Keratinocyte (primary cell): Measurements from ENCODE around the gene TRAF7. TPM values are rescaled to one million over a fixed set of nuclear protein-coding genes. Genes with fewer than 3 reads are reported as not detected.

Source experiments
- DNase-seq: peaks from one replicate; pipeline ENCODE4 v3.0.0-alpha.2; 2011; ENCODE audit warnings: low read depth, missing footprints, low spot score
- FAIRE-seq: peaks from 2 replicates; lab custom pipeline; 2011; peaks lifted over from hg19 to GRCh38; lab: Jason Lieb, UNC
- H2AFZ ChIP-seq: 2 replicates; pipeline ENCODE4 v1.6.0; 2012; ENCODE audit warnings: low read length, control low read depth, inconsistent platforms; ENCODE audit not compliant: control insufficient read depth
- H3K27ac ChIP-seq: 2 replicates; pipeline ENCODE4 v1.5.1; 2011; ENCODE audit warnings: low read length; ENCODE audit not compliant: control insufficient read depth, insufficient read depth
- H3K27me3 ChIP-seq: 3 replicates; pipeline ENCODE4 v1.6.0; 2011; ENCODE audit warnings: low read length; ENCODE audit not compliant: control insufficient read depth, insufficient read depth; ENCODE audit errors: extremely low read depth
- H3K36me3 ChIP-seq, 2 experiments: 2 replicates in 1 of 2; 3 replicates in 1 of 2; pipeline ENCODE4 v1.5.1; 2011; ENCODE audit warnings: low read length in 2 of 2, mild to moderate bottlenecking in 1 of 2; ENCODE audit not compliant: control insufficient read depth in 2 of 2, insufficient read depth in 2 of 2; ENCODE audit errors: extremely low read depth in 1 of 2
- H3K4me1 ChIP-seq: 3 replicates; pipeline ENCODE4 v1.5.1; 2011; ENCODE audit warnings: low read length; ENCODE audit not compliant: control insufficient read depth, insufficient read depth; ENCODE audit errors: extremely low read depth
- H3K4me2 ChIP-seq: 3 replicates; pipeline ENCODE4 v1.6.0; 2011; ENCODE audit warnings: low read depth, low read length; ENCODE audit not compliant: control insufficient read depth, insufficient read depth; ENCODE audit errors: extremely low read depth
- H3K4me3 ChIP-seq, 3 experiments: fragments of 200-600 bp in 1 of 3; sonication (generic) in 1 of 3; 2 replicates in 2 of 3; 3 replicates in 1 of 3; pipeline ENCODE4 v1.5.1; 2011 to 2016; ENCODE audit warnings: low read length in 3 of 3, mild to moderate bottlenecking in 3 of 3, control low read depth in 2 of 3, inconsistent platforms in 1 of 3, low read depth in 1 of 3, mixed read lengths in 1 of 3, mixed run types in 1 of 3, moderate library complexity in 1 of 3; ENCODE audit not compliant: control insufficient read depth in 2 of 3, insufficient read depth in 2 of 3; ENCODE audit errors: extremely low read depth in 1 of 3
- H3K79me2 ChIP-seq: 2 replicates; pipeline ENCODE4 v1.6.0; 2012; ENCODE audit warnings: low read length; ENCODE audit not compliant: control insufficient read depth, insufficient read depth
- H3K9ac ChIP-seq: 3 replicates; pipeline ENCODE4 v1.6.0; 2011; ENCODE audit warnings: low read length; ENCODE audit not compliant: control insufficient read depth, insufficient read depth; ENCODE audit errors: extremely low read depth
- H3K9me1 ChIP-seq: 3 replicates; pipeline ENCODE4 v1.6.0; 2011; ENCODE audit warnings: low read length; ENCODE audit not compliant: control insufficient read depth, insufficient read depth; ENCODE audit errors: extremely low read depth
- H3K9me3 ChIP-seq: 2 replicates; pipeline ENCODE4 v1.5.1; 2012; ENCODE audit warnings: low read depth, low read length; ENCODE audit not compliant: control insufficient read depth
- H4K20me1 ChIP-seq: 3 replicates; pipeline ENCODE4 v1.6.0; 2011; ENCODE audit warnings: low read length; ENCODE audit not compliant: control insufficient read depth, insufficient read depth; ENCODE audit errors: extremely low read depth
- EZH2 ChIP-seq: IDR thresholded peaks from one replicate; pipeline ENCODE4 v1.6.1; 2012; ENCODE audit warnings: inconsistent platforms, mild to moderate bottlenecking, low read length, moderate library complexity
- dilution Hi-C: fragments of 300-500 bp; cut with MboI; formaldehyde crosslinking; loops from one replicate; pipeline ENCODE4 v1.7.0; 2020; ENCODE audit warnings: low sequenced_read_pairs; ENCODE audit not compliant: extremely low pct_ligation_motif_present
- polyA plus RNA-seq, 5 experiments: library from polyadenylated mRNA; depleted of rRNA in 3 of 5; stranded (reverse) in 3 of 5; stranded (forward) in 1 of 5; unstranded in 1 of 5; fragments of >200 nt; gene quantifications; 1 replicate in 1 of 5; 2 replicates in 3 of 5; 3 replicates in 1 of 5; pipeline versions ENCODE4 v1.2.1 to v1.2.3, GENCODE V29; 2011 to 2012; ENCODE audit warnings: missing spikeins in 2 of 5, low read depth in 1 of 5, low replicate concordance in 1 of 5
- TF ChIP-seq, protein P1 (sequence below), 3 experiments: IDR thresholded peaks in 1 of 3; conservative IDR thresholded peaks in 1 of 3; optimal IDR thresholded peaks in 1 of 3; 2 replicates in 2 of 3; 3 replicates in 1 of 3; pipeline versions ENCODE3 to v1.5.1; 2011; ENCODE audit warnings: low read length in 3 of 3, mild to moderate bottlenecking in 3 of 3, moderate library complexity in 2 of 3, control low read depth in 1 of 3, inconsistent platforms in 1 of 3; ENCODE audit not compliant: insufficient read depth in 2 of 3; ENCODE audit errors: extremely low read depth in 1 of 3

The TRAF7 gene
- polyA plus RNA-seq, 1 donor (not counting 4 experiments of a cell fraction or from before 2014, with no cell fraction given): 38.4 TPM

DNA sequence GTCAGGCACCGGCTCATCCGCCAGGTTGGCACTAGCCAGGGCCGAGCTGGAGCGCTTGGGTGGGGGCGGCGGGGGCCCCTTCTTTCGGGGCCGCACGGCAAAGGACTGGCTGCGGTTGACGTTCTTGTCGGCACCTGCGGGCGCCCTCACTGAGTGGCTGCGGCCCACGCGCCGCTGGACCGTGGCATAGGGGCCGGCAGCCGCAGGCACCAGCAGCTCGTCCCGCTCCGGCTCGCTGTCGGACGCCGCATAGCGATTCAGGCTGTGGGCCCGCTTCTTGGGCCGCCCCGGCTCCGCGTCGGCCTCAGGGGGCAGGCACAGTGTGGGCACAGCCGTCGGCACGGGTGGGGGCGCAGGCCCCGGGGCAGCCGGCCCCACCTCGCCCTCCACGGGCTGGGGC, 24.9 kb downstream of the TRAF7 start:
- Histone ChIP-seq H3K36me3 (peaks cover 14 to 15% of the 10 kb centered on the region in 2 experiments), H2AFZ (no peak overlapping the region), H4K20me1 (no peaks in the 10 kb centered on the region), H3K4me3 (no peak overlapping the region), H3K9ac (no peak overlapping the region), H3K4me1 (peaks cover 4% of the 10 kb centered on the region), H3K27me3 (peaks cover 5% of the 10 kb centered on the region), H3K27ac (no peak overlapping the region), H3K9me3 (no peaks in the 10 kb centered on the region), H3K4me2 (no peak overlapping the region), H3K9me1 (no peaks in the 10 kb centered on the region), H3K79me2 (no peaks in the 10 kb centered on the region)
- TF ChIP-seq EZH2: no peak
- TF ChIP-seq, protein P1, sequence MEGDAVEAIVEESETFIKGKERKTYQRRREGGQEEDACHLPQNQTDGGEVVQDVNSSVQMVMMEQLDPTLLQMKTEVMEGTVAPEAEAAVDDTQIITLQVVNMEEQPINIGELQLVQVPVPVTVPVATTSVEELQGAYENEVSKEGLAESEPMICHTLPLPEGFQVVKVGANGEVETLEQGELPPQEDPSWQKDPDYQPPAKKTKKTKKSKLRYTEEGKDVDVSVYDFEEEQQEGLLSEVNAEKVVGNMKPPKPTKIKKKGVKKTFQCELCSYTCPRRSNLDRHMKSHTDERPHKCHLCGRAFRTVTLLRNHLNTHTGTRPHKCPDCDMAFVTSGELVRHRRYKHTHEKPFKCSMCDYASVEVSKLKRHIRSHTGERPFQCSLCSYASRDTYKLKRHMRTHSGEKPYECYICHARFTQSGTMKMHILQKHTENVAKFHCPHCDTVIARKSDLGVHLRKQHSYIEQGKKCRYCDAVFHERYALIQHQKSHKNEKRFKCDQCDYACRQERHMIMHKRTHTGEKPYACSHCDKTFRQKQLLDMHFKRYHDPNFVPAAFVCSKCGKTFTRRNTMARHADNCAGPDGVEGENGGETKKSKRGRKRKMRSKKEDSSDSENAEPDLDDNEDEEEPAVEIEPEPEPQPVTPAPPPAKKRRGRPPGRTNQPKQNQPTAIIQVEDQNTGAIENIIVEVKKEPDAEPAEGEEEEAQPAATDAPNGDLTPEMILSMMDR (optimal IDR thresholded peaks at IDR 0.05 in 1 of 3, IDR thresholded peaks at IDR 0.05 in 1 of 3, conservative IDR thresholded peaks at IDR 0.05 in 1 of 3; ENCODE audit: extremely low read depth in 1 of 3, insufficient read depth in 2 of 3, low read length in 3 of 3): no peak
- no peak for FAIRE-seq
- dilution Hi-C loops: no loop called here
- DNase-seq: no peak

DNA sequence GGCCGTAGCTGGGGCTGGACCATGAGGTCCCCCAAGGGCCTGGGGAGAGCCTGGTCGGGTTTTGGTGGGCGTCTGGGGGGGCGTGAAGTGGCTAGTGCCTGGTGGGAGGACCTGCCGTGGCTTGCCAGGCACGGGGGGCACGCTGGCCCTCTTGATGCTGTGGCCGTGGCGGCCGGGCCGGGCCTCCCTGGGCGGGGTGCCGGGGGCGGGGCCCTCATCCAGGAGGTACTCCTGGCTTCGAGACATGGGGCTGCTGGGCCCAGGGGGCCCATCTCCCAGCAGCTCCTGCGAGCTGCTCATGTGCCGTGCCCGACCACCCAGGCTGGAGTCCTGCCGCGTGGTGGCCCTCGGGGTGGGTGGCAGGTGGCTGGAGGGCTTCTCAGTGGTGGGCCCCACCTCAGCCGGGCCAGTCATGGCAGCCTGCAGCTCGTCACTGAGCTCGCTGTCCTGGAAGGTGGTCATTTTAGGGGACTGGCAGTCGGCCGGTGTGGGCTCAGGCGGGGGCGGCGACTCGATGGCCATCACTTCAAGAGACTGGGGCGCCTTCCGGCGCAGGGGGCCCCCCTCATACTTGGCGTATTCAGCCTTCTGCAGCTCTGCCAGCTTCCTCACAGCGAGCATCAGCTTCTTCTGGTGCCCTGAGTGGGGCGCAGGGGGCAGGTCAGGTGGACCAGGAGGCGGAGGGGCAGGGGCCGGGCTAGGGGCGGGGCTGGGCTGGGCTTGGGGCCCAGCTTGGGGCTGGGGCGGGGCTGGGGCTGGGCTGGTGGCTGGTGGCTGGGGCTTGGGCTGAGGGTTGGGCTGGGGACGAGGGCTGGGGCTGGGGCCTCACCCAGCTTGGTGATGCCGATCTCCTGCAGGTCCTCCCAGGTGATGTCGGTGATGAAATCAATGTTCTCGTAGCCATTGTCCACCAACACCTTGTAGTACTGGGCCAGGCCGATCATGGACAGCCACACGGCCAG, 25.7 kb downstream of the TRAF7 start:
- Histone ChIP-seq H3K27ac (no peak overlapping the region), H3K4me2 (no peak overlapping the region), H3K36me3 (peaks cover 6 to 8% of the 10 kb centered on the region in 2 experiments), H3K4me1 (peaks cover 4% of the 10 kb centered on the region), H3K9ac (no peak overlapping the region), H3K9me1 (no peaks in the 10 kb centered on the region), H2AFZ (no peak overlapping the region), H3K79me2 (no peaks in the 10 kb centered on the region), H3K27me3 (peaks cover 5% of the 10 kb centered on the region), H3K9me3 (no peaks in the 10 kb centered on the region), H3K4me3 (no peak overlapping the region), H4K20me1 (no peaks in the 10 kb centered on the region)
- dilution Hi-C loops: no loop called here
- TF ChIP-seq EZH2: no peak
- TF ChIP-seq, protein P1 (optimal IDR thresholded peaks at IDR 0.05 in 1 of 3, IDR thresholded peaks at IDR 0.05 in 1 of 3, conservative IDR thresholded peaks at IDR 0.05 in 1 of 3; ENCODE audit: extremely low read depth in 1 of 3, insufficient read depth in 2 of 3, low read length in 3 of 3): no peak
- no peak for DNase-seq
- FAIRE-seq: no peak
